NCI-H128 (cell line): ENCODE measurements around the gene ATF4.
"Not testable (repeated sequence)": the region's sequence is repeated elsewhere in the genome, so short reads cannot be mapped to it uniquely, and the experiment has no call there.

Experiments
- DNase-seq: peaks from one replicate; lab custom pipeline; 2025; ENCODE audit not compliant: unreplicated experiment; lab: John Stamatoyannopoulos, UW

Gene ATF4

GRCh38 chr22:39510529-39511149 lies 9.7 kb upstream of the ATF4 start:
- DNase-seq: no peak

DNA sequence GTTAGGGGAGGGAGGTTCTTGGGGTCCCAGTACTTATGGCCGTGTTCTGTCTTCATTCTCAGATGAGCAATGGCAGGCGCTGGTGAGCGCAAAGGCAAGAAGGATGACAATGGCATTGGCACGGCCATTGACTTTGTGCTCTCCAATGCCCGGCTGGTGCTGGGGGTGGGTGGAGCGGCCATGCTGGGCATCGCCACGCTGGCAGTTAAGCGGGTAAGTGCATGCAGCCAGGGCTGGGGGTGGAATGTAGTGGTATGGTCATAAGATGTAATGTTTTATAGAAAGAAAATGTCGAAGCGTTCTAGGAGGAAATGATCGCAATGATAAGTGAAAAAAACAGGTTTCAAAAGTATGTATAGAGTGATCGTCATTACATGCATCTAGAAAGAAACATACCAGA lies 9.1 kb upstream of the ATF4 start:
- no peak for DNase-seq

- DNase-seq: no peak
Measured at GRCh38 chr22:39512026-39512425, 8.3 kb upstream of the ATF4 start.

GRCh38 chr22:39513791-39514190 lies 6.6 kb upstream of the ATF4 start:
- no peak for DNase-seq

DNA sequence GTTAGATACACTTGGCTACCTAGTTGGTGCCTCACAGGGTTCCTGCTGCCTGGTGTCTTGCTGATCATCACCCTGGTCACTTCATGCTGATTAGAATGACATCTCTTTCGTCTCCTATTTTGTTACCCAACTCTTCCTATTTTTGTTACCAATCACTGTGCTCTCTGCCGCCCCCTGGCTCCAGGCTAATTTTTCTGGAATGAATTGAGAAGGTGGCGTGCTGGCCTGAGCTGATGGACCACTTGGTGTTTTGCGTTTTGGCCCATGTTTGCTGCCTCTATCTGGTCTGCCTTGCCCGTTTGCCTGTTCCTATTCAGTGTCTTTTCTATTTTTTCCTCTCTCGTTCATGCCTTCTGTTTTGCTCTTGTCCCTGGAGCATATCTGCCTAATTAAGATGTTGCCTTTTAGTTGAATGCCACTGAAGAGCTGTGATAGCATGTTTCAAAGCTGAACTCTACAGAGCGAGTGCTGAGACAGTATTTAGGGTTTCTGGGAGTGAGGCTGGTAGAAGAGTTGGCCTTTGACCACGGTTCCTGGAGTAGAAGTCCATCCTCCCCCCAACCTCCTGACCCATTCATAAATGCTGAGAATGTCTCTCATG lies 5.9 kb upstream of the ATF4 start:
- DNase-seq: no peak

DNA sequence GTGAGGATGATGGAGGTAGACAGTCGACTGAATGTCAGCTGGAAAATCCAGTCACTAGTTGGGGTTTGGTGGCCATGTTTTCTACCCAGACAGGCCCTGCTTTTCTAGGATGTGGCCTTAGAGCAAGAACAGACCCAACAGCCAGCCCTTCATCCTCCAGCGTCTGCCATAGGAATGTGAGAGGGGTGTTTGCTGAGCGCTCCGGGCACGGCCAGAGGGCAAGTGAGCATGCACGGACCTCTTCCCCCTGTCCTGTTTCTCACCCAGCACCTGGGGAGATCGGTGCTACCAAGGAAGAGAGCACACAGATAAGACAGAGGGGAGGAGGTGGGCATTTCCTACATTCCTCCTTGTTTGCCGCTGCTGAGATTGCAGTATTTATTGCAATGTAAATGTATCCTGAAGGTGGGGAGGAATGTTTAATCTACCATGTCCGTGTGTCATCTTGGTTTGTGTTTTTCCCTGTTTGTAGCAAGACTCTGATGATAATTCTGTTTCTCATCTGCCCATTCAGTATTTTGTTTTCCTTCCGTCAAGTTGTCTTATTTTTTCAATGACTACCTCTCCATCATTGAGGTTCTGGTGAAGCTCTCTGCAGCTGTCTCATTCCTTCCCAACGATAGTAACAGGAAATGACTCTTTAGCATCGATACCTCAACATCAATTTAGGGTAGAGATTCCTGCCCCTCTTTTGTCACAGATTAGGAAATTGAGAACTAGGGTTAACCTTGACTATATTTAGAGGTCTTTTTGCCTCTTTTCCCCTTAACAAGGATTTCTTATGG lies 4.9 kb upstream of the ATF4 start:
- DNase-seq: no peak

DNA sequence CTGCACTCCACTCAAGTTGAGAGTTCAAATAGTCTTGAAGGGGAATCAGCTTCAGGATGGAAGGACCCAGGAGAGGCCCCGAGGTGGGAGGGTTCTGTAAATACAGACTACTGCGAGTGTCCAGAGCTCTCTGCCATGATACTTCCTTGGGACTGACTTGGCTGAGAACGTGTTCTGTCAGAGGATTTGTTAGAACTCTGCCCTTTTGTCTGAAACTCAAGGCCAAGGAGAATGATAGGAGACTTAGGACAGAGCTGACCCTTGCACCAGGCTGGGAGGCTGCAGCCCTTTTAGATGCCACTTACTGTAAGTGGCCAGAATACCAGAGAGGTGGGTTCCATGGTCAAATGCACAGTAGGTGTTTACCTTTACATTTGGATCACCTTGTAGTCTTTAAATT lies 2.9 kb upstream of the ATF4 start:
- DNase-seq: no peak

- no peak for DNase-seq
Measured at GRCh38 chr22:39518144-39518786, 2.1 kb upstream of the ATF4 start.

DNA sequence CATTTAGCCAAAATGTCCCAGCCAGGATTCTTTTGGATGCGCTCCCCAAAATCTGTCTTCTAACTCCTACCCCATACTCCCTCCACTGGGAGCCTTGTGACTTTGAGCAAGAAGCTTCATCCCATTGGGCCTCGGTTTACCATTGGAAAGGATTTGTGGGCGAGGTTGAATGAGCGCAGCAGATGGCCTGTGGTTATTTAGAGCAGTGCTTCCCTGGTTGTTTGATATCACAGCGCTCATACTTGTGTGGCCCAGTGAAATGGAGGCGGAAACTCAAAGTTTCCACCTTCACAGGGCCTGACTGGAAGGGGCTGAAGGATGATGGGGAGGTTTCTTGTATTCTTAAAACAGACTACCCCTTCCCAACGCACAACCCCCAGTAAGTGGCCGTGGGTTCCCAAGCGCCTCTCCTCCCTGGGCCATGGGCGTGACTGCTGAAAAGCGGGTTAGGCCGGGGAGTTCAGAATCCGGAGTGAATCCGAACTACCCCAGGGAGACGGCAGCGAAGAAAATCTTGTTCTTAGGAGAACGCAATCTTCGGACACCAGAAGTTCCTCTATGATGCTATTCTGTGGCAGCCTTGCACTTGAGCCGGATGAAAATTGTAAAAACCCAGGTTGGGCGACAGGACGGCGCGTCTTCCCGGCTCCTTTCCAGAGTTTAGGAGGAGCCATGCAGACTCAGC lies 1.2 kb upstream of the ATF4 start:
- no peak for DNase-seq

GRCh38 chr22:39519681-39520225 lies 609 bp upstream of the ATF4 start:
- peak; percentile 91 for DNase-seq

DNA sequence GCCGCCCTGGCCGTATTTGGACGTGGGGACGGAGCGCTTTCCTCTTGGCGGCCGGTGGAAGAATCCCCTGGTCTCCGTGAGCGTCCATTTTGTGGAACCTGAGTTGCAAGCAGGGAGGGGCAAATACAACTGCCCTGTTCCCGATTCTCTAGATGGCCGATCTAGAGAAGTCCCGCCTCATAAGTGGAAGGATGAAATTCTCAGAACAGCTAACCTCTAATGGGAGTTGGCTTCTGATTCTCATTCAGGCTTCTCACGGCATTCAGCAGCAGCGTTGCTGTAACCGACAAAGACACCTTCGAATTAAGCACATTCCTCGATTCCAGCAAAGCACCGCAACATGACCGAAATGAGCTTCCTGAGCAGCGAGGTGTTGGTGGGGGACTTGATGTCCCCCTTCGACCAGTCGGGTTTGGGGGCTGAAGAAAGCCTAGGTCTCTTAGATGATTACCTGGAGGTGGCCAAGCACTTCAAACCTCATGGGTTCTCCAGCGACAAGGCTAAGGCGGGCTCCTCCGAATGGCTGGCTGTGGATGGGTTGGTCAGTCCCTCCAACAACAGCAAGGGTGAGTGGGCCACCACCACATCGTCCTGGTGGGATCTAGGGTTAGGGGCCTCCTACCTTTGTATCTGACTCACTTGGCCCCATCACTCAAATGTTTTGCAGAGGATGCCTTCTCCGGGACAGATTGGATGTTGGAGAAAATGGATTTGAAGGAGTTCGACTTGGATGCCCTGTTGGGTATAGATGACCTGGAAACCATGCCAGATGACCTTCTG lies 934 bp downstream of the ATF4 start:
- DNase-seq: not testable (repeated sequence)

- not testable (repeated sequence) for DNase-seq
Measured at GRCh38 chr22:39522091-39522490, 1.7 kb downstream of the ATF4 start.

DNA sequence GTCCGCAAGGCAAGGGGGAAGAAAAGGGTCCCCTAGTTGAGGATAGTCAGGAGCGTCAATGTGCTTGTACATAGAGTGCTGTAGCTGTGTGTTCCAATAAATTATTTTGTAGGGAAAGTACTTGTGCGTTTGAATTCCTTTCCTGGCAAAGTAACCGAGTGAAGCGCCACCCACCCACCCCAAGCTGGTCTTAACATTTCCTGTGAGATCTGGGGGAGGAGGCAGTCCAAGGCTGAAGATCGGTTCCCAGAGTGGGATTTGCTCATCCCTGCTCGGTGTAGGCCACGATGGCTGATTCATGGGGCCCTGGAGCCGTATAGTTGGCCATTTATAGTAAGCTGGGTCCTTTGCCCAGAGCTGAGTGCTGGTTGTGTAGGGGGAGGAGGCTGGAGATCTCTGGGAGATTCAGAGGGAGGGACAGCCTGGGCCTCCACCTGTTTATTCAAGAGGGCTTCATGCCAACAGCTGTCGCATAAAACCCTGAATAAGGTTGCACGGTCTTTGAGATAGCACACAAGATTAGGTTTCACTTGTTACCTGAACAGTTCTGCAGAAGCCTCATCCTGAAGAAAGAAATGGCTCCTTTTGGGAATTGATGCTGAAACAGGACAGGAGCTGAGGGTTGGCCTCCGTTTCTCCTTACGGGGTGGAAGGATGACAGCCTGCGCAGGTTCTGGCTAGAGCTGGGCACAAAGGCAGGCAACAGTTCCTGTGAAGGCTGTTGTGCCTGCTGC lies 2.4 kb downstream of the ATF4 start:
- no peak for DNase-seq

GRCh38 chr22:39524089-39524752 lies 3.9 kb downstream of the ATF4 start:
- no peak for DNase-seq

- DNase-seq: no peak
Measured at GRCh38 chr22:39524753-39525657, 4.6 kb downstream of the ATF4 start.

DNA sequence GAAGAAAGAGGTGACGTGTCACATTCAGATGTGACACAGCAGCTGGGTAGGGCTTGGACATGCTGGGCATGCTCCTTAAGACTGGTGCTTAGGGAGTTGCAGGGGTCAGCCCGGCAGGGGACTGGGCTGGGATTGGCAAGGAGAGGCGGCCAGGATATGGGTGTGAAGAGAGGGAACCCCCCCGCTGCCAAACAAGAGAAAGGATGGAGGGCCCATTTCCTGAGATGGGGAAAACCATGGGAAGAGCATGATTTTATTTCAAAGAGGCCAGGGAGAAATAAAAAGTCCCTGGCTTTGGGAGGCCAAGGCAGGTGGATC lies 5.3 kb downstream of the ATF4 start:
- DNase-seq: no peak

GRCh38 chr22:39526736-39527171 lies 6.4 kb downstream of the ATF4 start:
- DNase-seq: no peak

DNA sequence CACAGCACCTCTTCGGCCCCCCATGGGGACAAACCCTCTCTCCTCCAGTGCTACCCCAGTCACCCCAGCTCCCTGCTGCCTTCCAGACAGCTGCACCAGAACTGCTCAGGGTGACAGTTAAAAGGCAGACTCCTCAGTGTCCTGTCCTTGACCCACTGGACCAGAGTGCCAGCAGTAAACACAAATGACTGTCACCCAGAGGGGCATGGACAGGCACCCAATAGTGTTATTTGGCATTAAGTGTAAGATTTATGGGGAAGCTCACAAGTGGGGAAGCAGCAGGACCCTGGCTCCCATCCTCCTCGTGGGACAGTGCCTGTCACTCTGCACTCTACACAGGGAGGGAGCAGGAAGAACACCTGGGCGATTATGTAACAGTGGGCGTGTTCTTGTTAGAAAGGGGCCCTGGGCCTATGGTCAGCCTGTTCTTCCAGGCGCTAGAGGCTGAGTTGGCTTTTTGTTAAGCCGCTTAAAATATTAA lies 7.2 kb downstream of the ATF4 start:
- DNase-seq: no peak
